Activated CD4-positive, CD25-positive, alpha-beta regulatory T cell treated with anti-CD3 and anti-CD28 coated beads, Interleukin-2, amount 50 U/mL, for 24 hours (primary cell): ENCODE data around the gene FAM89A.
A peak's percentile ranks its signal among the peaks of the same experiment; 100 is the strongest.
"Not testable (repeated sequence)": the region's sequence is repeated elsewhere in the genome, so short reads cannot be mapped to it uniquely, and the experiment has no call there.

Experiments used
- ATAC-seq, 2 donors: fragments of 150-1000 bp; cut with Tn5 transposase; one replicate each; pipeline ENCODE4 v1.10.0; 2021; ENCODE audit warnings: mild to moderate bottlenecking in 1 of 2, moderate library complexity in 1 of 2

Gene FAM89A

GRCh38 chr1:231029841-231030240 lies 10.2 kb downstream of the FAM89A start:
- no peak for ATAC-seq

DNA sequence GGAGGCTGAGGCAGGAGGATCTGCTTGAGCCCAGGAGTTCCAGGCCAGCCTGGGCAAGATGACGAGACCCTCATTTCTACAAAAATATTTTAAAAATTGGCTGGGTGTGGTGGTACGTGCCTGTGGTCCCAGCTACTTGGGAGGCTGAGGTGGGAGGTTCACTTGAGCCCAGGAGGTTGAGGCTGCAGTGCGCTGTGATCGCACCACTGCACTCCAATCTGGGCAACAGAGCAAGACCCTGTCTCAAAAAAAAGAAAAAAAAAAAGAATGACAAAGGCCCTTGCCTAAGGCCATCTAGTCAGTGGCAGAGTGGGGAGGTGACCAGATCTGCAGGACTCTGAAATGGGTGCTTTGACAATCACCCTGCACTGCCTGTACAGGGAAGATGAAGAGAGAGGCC lies 10.8 kb downstream of the FAM89A start:
- not testable (repeated sequence) for ATAC-seq

- ATAC-seq, result no peak
These were observed 11.4 kb downstream of the FAM89A start for GRCh38 chr1:231028682-231029081.

DNA sequence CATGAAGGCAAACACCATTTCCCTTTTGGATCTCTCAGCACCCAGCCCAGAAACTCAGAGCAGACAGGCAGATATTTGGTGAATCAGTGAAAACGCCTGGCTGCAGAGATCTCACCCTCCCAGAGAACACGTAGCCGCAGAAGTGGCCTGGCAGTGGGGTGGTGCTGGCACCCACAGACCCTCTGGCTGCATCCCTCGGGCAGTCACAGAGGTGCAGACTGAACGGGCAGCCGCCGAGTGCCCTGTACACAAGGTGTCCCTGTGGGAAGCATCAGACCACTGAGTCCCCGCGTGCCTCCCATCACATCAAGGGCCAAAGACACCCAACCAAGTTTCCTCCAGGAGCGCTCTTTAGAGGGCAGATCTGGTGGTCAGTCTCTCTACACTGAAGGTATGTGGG lies 12.1 kb downstream of the FAM89A start:
- ATAC-seq, result no peak

- no peak for ATAC-seq
These were observed 12.7 kb downstream of the FAM89A start for GRCh38 chr1:231027136-231027925.

GRCh38 chr1:231026576-231026975 lies 13.5 kb downstream of the FAM89A start:
- ATAC-seq, result no peak

DNA sequence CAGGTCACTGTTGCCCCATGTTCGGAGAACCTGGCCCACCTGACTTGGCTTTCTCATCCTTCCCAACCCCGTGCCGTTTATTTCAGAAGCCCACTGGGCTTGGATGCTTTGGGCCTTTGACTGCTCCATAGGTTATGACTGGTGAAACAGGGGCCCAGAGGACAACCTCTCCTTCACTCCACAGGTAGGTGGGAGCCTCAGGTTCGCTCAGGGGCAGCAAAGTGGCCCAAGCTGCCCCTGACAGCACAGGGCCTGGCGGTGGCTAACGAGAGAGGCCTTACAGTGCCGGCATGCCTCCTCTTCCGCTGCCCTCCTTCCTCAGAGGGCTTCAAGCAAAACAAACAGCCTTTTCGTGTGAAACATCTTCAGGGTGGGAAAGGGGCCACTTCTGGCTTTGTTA lies 16.9 kb downstream of the FAM89A start:
- ATAC-seq, result no peak

DNA sequence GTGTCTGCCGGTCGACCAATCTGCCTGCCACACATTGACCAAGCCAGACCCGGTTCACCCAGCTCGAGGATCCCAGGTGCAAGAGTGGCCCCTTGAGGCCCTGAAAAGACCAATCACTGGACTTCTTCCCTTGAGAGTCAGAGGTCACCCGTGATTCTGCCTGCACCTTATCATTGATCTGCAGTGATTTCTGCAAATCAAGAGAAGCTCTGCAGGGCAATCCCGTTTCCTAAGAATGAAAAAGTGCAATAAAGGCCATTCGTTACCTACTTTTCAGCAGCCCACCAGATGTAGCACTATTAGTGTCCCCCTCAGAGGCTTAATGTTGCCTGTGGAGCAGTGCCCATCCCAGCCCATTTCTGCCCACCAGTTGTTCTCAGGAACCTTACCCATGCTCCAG lies 17.5 kb downstream of the FAM89A start:
- not testable (repeated sequence) for ATAC-seq

DNA sequence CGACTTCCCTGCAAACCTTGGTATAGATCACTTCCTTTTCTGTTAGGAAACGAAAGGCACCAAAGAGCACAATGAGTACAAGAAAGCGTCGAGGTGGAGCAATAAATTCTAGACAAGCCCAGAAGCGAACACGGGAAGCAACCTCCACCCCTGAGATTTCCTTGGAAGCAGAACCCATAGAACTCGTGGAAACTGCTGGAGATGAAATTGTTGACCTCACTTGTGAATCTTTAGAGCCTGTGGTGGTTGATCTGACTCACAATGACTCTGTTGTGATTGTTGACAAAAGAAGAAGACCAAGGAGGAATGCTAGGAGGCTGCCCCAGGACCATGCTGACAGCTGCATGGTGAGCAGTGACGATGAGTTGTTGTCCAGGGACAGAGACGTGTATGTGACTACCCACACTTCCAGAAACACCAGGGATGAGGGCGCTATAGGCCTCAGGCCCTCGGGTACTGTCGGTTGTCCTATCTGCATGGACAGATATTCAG lies 18.5 kb downstream of the FAM89A start:
- ATAC-seq, result no peak

DNA sequence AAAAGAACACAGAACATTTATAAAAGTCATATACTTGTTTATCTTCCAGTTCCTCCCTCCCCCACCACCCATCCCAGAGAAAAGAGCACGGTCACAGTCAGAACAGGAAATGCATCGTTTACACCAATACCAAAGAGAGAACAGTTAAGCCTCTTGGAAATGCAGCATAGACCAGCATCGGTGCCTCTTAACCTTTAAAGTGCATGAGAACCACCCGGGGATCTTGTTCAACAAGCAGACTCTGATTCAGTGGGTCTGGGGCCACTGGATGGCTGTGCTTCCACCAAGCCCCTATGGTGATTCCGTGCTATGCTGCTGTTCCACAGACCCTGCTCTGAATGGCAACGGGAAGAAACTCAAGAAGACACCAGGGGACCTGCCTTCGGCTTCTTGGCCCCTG lies 19.2 kb downstream of the FAM89A start:
- no peak for ATAC-seq

- peak in 1 of 2 donors; percentile 36 for ATAC-seq
These were observed 19.9 kb downstream of the FAM89A start for GRCh38 chr1:231020139-231020601.

GRCh38 chr1:231019711-231020110 lies 20.3 kb downstream of the FAM89A start:
- ATAC-seq, result no peak

DNA sequence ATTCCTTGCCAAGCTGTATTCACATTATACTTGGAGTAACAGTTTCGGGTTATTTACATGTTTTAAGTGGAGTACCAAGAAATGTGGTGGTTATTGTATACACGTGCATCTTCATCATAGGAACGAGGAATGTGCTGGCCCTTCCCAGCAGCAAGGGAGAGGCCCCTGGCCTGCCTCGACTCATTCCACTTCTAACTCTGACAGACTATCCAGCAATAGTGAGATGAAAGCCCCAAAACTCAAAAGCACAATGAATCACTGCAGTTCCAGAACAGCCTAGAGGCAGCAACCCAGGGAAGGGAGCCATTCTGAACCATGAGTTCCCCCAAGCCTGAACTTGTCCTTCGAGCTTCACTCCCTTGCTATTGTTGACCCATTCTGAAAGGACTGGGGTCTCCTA lies 23.1 kb downstream of the FAM89A start:
- ATAC-seq, result no peak

DNA sequence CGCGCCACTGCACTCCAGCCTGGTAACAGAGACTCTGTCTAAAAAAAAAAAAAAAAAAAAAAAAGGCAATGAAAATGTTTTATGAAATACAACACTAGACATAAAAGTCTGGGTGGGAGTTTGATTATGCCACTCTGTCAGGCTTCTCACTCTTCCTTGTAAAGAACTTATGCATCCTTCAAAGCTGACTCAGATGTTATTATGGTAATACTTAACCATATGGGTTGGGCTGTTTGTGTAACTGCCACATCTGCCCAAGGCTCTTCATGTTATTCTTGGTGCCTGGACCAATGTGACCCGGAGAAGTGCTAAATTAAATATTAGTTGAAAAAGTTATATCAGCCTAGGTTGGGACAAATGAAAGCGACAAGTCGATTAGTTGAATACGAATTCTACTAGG lies 23.8 kb downstream of the FAM89A start:
- ATAC-seq, result no peak

GRCh38 chr1:231013391-231014015 lies 26.6 kb downstream of the FAM89A start:
- no peak for ATAC-seq

- peak; percentile 45 to 56 for ATAC-seq
These were observed 28.1 kb downstream of the FAM89A start for GRCh38 chr1:231011963-231012362.

GRCh38 chr1:231011360-231011759 lies 28.7 kb downstream of the FAM89A start:
- peak; percentile 13 to 27 for ATAC-seq

GRCh38 chr1:231007535-231007934 lies 32.5 kb downstream of the FAM89A start:
- not testable (repeated sequence) for ATAC-seq

GRCh38 chr1:231001892-231002291 lies 38.2 kb downstream of the FAM89A start:
- no peak for ATAC-seq

GRCh38 chr1:231000639-231001038 lies 39.4 kb downstream of the FAM89A start:
- no peak for ATAC-seq

DNA sequence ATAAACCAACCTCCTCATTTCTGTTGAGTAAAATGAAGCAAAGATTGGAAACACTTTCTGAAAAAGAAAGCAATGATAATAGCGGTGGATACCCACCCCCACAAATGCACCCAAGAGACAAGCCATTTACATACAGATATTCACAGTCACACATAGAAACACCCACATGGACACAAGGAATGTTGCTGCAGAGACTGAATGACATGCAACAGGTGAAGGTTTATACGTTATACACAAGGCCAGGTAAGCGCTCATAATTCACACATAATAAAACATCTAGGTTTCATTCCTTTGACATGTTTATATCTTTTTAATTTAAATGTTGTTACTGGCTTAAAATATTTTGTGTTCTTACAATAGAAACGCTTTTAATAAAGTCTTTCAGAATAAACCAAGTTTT lies 39.9 kb downstream of the FAM89A start:
- no peak for ATAC-seq

GRCh38 chr1:230994860-230995259 lies 45.2 kb downstream of the FAM89A start:
- no peak for ATAC-seq

GRCh38 chr1:230992100-230992774 lies 47.8 kb downstream of the FAM89A start:
- no peak for ATAC-seq

- no peak for ATAC-seq
These were observed 52.6 kb downstream of the FAM89A start for GRCh38 chr1:230987448-230987847.
